SK-N-SH treated with all-trans-retinoic acid at 6 μM for 48 hours (cell line): ENCODE measurements around the gene KCNK10.

ENCODE experiments used
- ARNTL ChIP-seq: fragments of 450-650 bp; formaldehyde crosslinking; IDR thresholded peaks from 2 replicates; pipeline ENCODE4 v1.5.0; 2020; ENCODE audit warnings: low read depth, mild to moderate bottlenecking, moderate library complexity, borderline replicate concordance
- ESRRG ChIP-seq: fragments of 250-450 bp; sonication (Bioruptor Pico); IDR thresholded peaks from 2 replicates; pipeline ENCODE4 v1.6.1; 2021; ENCODE audit warnings: mild to moderate bottlenecking
- GLIS3 ChIP-seq: fragments of 250-450 bp; sonication (Bioruptor Pico); IDR thresholded peaks from 2 replicates; pipeline ENCODE4 v1.5.0; 2020; ENCODE audit warnings: mild to moderate bottlenecking, moderate library complexity
- RARB ChIP-seq: fragments of 250-450 bp; sonication (Bioruptor Pico); IDR thresholded peaks from 2 replicates; pipeline ENCODE4 v1.8.0; 2021; ENCODE audit warnings: mild to moderate bottlenecking, moderate library complexity
- TOX ChIP-seq: fragments of 250-450 bp; sonication (Bioruptor Pico); IDR thresholded peaks from 2 replicates; pipeline ENCODE4 v1.8.0; 2021; ENCODE audit warnings: mild to moderate bottlenecking, moderate library complexity, borderline replicate concordance
- ZC3H10 ChIP-seq: fragments of 250-450 bp; sonication (Bioruptor Pico); IDR thresholded peaks from 2 replicates; pipeline ENCODE4 v1.5.1; 2021; ENCODE audit warnings: mild to moderate bottlenecking, moderate library complexity
- ZFP30 ChIP-seq: fragments of 450-650 bp; formaldehyde crosslinking; IDR thresholded peaks from 2 replicates; pipeline ENCODE4 v1.5.0; 2022; ENCODE audit warnings: mild to moderate bottlenecking, moderate library complexity
- ZNF8 ChIP-seq: fragments of 450-650 bp; formaldehyde crosslinking; IDR thresholded peaks from 2 replicates; pipeline ENCODE4 v1.5.0; 2020; ENCODE audit warnings: mild to moderate bottlenecking, moderate library complexity
- TF ChIP-seq, protein P1 (sequence below): fragments of 250-450 bp; sonication (Bioruptor Pico); IDR thresholded peaks from 2 replicates; pipeline ENCODE4 v1.8.0; 2020; ENCODE audit warnings: mild to moderate bottlenecking, moderate library complexity, borderline replicate concordance
- TF ChIP-seq, protein P2 (sequence below): fragments of 250-450 bp; sonication (Bioruptor Pico); IDR thresholded peaks from 2 replicates; pipeline ENCODE4 v1.8.0; 2021; ENCODE audit warnings: low read depth, mild to moderate bottlenecking, moderate library complexity, borderline replicate concordance
- TF ChIP-seq, protein P3 (sequence below): fragments of 250-450 bp; sonication (Bioruptor Pico); IDR thresholded peaks from 2 replicates; pipeline ENCODE4 v1.5.1; 2020; ENCODE audit warnings: low read depth, mild to moderate bottlenecking, moderate library complexity
- TF ChIP-seq, protein P4 (sequence below): fragments of 250-450 bp; sonication (Bioruptor Pico); IDR thresholded peaks from 2 replicates; pipeline ENCODE4 v1.5.1; 2021; ENCODE audit warnings: mild to moderate bottlenecking, moderate library complexity

DNA sequence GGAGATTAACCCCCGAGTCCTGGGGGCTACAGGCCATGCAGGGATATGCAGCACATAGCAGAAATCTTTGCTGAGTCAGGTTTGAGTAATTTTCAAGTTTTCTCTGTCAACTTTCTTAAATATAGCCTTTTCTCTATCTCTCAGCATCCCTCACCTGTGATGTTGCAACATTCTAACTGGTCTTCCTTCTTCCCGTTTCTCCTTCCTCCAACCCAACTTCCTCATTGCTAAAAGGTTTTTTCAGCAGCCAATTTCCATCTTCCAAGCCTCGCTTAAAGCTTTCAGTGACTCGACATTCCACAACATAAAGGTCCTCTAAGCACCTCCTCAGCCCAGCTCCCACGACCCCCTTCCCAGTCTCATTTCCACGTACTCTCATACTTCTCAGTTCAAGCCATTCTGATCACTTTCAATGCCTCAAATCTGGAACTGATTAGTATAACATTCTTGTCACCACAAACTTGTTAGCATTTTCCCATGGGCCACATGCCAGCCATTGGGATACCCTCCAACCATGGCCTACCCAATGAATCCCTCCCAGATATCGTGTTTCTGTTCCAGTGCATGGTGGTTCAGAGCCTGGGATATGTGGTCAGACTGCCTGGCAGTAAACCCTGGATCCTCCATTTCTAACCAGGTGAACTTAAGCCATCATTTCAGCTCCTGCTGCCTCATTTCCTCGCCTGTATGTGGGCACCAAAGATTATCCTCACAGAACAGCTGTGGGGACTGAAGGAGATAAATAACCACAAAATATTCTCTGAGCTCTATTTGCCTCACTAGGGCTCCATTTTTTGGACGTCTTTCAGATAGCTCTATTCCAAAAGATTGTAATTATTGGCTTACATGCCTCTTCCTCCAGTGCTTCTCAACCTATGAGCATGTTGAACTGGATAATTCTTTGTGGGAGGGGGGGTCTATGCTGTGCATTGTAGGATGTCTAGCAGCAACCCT, 65.8 kb downstream of the KCNK10 start:
- TF ChIP-seq, protein P1, sequence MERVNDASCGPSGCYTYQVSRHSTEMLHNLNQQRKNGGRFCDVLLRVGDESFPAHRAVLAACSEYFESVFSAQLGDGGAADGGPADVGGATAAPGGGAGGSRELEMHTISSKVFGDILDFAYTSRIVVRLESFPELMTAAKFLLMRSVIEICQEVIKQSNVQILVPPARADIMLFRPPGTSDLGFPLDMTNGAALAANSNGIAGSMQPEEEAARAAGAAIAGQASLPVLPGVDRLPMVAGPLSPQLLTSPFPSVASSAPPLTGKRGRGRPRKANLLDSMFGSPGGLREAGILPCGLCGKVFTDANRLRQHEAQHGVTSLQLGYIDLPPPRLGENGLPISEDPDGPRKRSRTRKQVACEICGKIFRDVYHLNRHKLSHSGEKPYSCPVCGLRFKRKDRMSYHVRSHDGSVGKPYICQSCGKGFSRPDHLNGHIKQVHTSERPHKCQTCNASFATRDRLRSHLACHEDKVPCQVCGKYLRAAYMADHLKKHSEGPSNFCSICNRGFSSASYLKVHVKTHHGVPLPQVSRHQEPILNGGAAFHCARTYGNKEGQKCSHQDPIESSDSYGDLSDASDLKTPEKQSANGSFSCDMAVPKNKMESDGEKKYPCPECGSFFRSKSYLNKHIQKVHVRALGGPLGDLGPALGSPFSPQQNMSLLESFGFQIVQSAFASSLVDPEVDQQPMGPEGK (CRISPR knock-in tag): no peak
- no peak for TF ChIP-seq RARB (CRISPR knock-in tag)
- TF ChIP-seq, protein P2, sequence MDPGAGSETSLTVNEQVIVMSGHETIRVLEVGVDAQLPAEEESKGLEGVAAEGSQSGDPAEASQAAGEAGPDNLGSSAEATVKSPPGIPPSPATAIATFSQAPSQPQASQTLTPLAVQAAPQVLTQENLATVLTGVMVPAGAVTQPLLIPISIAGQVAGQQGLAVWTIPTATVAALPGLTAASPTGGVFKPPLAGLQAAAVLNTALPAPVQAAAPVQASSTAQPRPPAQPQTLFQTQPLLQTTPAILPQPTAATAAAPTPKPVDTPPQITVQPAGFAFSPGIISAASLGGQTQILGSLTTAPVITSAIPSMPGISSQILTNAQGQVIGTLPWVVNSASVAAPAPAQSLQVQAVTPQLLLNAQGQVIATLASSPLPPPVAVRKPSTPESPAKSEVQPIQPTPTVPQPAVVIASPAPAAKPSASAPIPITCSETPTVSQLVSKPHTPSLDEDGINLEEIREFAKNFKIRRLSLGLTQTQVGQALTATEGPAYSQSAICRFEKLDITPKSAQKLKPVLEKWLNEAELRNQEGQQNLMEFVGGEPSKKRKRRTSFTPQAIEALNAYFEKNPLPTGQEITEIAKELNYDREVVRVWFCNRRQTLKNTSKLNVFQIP (CRISPR knock-in tag): no peak
- TF ChIP-seq ARNTL: no peak
- no peak for TF ChIP-seq ZFP30 (CRISPR knock-in tag)
- TF ChIP-seq GLIS3: no peak
- TF ChIP-seq ESRRG (CRISPR knock-in tag): no peak
- TF ChIP-seq ZNF8: no peak
- TF ChIP-seq, protein P3, sequence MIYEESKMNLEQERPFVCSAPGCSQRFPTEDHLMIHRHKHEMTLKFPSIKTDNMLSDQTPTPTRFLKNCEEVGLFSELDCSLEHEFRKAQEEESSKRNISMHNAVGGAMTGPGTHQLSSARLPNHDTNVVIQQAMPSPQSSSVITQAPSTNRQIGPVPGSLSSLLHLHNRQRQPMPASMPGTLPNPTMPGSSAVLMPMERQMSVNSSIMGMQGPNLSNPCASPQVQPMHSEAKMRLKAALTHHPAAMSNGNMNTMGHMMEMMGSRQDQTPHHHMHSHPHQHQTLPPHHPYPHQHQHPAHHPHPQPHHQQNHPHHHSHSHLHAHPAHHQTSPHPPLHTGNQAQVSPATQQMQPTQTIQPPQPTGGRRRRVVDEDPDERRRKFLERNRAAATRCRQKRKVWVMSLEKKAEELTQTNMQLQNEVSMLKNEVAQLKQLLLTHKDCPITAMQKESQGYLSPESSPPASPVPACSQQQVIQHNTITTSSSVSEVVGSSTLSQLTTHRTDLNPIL (CRISPR knock-in tag): no peak
- TF ChIP-seq, protein P4, sequence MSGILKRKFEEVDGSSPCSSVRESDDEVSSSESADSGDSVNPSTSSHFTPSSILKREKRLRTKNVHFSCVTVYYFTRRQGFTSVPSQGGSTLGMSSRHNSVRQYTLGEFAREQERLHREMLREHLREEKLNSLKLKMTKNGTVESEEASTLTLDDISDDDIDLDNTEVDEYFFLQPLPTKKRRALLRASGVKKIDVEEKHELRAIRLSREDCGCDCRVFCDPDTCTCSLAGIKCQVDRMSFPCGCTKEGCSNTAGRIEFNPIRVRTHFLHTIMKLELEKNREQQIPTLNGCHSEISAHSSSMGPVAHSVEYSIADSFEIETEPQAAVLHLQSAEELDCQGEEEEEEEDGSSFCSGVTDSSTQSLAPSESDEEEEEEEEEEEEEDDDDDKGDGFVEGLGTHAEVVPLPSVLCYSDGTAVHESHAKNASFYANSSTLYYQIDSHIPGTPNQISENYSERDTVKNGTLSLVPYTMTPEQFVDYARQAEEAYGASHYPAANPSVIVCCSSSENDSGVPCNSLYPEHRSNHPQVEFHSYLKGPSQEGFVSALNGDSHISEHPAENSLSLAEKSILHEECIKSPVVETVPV: no peak
- no peak for TF ChIP-seq TOX (CRISPR knock-in tag)
- no peak for TF ChIP-seq ZC3H10 (CRISPR knock-in tag)
